Lung (tissue), 12 donors: ENCODE measurements around the gene ORAI3. TPM values are rescaled to one million over a fixed set of nuclear protein-coding genes. Genes with fewer than 3 reads are reported as not detected.

Experiments
- ATAC-seq: fragments of 200-7000 bp; cut with Tn5 transposase; one replicate; pipeline ENCODE4 v1.9.1; 2020; ENCODE audit warnings: moderate number of reproducible peaks; ENCODE audit not compliant: insufficient read depth, low FRiP score
- DNase-seq, 3 donors: peaks; one replicate each; pipeline ENCODE4 v3.0.0-alpha.2; 2013 to 2017
- H3K27ac ChIP-seq, 2 donors: one replicate each; pipeline ENCODE4 v1.5.1; 2013; ENCODE audit warnings: mild to moderate bottlenecking in 2 of 2, moderate library complexity in 2 of 2, control low read depth in 1 of 2, inconsistent platforms in 1 of 2, low read depth in 1 of 2, low read length in 1 of 2
- H3K27me3 ChIP-seq, 3 donors: one replicate each; pipeline ENCODE4 v1.5.1; 2013; ENCODE audit warnings: low read length in 2 of 3; ENCODE audit not compliant: control insufficient read depth in 3 of 3, insufficient read depth in 3 of 3
- H3K36me3 ChIP-seq, 4 donors: one replicate each; pipeline ENCODE4 v1.5.1; 2013; ENCODE audit warnings: low read length in 4 of 4, mild to moderate bottlenecking in 1 of 4, moderate library complexity in 1 of 4; ENCODE audit not compliant: control insufficient read depth in 4 of 4, insufficient read depth in 4 of 4
- H3K4me1 ChIP-seq, 5 donors: one replicate each; pipeline ENCODE4 v1.5.1; 2013; ENCODE audit warnings: low read length in 5 of 5, mild to moderate bottlenecking in 2 of 5, moderate library complexity in 1 of 5; ENCODE audit not compliant: control insufficient read depth in 5 of 5, insufficient read depth in 5 of 5
- H3K4me3 ChIP-seq: one replicate; pipeline ENCODE4 v1.5.1; 2013; ENCODE audit warnings: mild to moderate bottlenecking, control low read depth, moderate library complexity
- H3K9ac ChIP-seq, 2 donors: one replicate each; pipeline ENCODE4 v1.5.1; 2013; ENCODE audit warnings: low read length in 2 of 2, control low read depth in 1 of 2; ENCODE audit not compliant: insufficient read depth in 1 of 2
- H3K9me3 ChIP-seq, 4 donors: one replicate each; pipeline ENCODE4 v1.5.1; 2013; ENCODE audit warnings: low read length in 3 of 4, mild to moderate bottlenecking in 1 of 4, moderate library complexity in 1 of 4; ENCODE audit not compliant: control insufficient read depth in 4 of 4, insufficient read depth in 3 of 4
- WGBS, 2 donors: extraction: QIAGEN DNeasy Blood & Tissue Kit; methylation state at CpG; one replicate each; pipeline ENCODE4 v1.1.7; 2013; 5-methylcytosine and 5-hydroxymethylcytosine counted together
- polyA plus RNA-seq, 2 donors: library from polyadenylated mRNA; stranded (reverse); fragments of 200-250 nt; gene quantifications; one replicate each; pipeline ENCODE4 v1.2.1, GENCODE V29; 2013
- total RNA-seq, 2 donors: library from RNA; depleted of rRNA in 1 of 2; stranded (reverse); fragments of >200 nt in 1 of 2; gene quantifications; one replicate each; pipeline ENCODE4 v1.2.1, GENCODE V29; 2014 to 2021
- TF ChIP-seq, protein P1 (sequence below): IDR thresholded peaks from 2 replicates; pipeline ENCODE4 v1.5.1; 2012; ENCODE audit warnings: mild to moderate bottlenecking; ENCODE audit errors: control extremely low read depth, extremely low read depth
- donor health status: control.
- donor health status: control.
- donor health status: Bipolar disorder and iron deficiency.
- donor health status: healthy.
- donor health status: DM: yes; HTN: yes; CAD: no.

ORAI3 gene
- total and polyA plus RNA-seq, 4 donors: 20.2 to 27.4 (median 23.6) TPM

DNA sequence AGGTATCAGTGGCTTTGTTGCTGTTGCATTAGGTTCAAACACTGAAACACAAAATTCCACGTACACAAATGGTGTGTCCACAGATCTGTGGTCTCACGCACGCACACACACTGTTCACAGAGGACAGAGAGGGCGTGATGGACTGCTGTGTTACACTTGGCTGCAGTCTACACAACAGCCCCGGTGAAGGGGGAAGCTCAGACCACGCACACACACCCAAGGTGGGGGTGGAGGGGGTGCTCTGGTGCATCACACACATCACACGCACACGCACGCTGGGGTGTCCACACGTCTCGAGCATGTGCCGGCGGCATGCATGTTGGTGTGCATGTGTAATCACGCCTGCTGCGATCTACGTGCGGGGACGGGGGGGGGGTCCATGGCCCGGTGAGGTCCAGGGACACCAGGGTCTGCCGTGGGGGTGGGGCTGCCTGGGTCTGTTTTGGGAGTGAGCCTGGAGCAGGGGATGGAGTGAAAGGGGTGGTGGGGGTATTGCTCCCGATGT is 43.5 kb downstream of the ORAI3 start:
- Histone ChIP-seq H3K27me3 (peaks cover 0 to 16% (median 6%) of the 10 kb centered on the region in 3 donors), H3K9me3 (no peaks in the 10 kb centered on the region), H3K9ac (no peak overlapping the region), H3K4me3 (no peak overlapping the region), H3K4me1 (peaks cover 0 to 5% (median under 1%) of the 10 kb centered on the region in 5 donors), H3K27ac (no peak overlapping the region), H3K36me3 (no peaks in the 10 kb centered on the region)
- TF ChIP-seq, protein P1, sequence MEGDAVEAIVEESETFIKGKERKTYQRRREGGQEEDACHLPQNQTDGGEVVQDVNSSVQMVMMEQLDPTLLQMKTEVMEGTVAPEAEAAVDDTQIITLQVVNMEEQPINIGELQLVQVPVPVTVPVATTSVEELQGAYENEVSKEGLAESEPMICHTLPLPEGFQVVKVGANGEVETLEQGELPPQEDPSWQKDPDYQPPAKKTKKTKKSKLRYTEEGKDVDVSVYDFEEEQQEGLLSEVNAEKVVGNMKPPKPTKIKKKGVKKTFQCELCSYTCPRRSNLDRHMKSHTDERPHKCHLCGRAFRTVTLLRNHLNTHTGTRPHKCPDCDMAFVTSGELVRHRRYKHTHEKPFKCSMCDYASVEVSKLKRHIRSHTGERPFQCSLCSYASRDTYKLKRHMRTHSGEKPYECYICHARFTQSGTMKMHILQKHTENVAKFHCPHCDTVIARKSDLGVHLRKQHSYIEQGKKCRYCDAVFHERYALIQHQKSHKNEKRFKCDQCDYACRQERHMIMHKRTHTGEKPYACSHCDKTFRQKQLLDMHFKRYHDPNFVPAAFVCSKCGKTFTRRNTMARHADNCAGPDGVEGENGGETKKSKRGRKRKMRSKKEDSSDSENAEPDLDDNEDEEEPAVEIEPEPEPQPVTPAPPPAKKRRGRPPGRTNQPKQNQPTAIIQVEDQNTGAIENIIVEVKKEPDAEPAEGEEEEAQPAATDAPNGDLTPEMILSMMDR: no peak
- DNase-seq (no peak), ATAC-seq (no peak)
- WGBS, 2 donors: 81 to 83% methylated on average over 21 of the region's 21 CpGs

DNA sequence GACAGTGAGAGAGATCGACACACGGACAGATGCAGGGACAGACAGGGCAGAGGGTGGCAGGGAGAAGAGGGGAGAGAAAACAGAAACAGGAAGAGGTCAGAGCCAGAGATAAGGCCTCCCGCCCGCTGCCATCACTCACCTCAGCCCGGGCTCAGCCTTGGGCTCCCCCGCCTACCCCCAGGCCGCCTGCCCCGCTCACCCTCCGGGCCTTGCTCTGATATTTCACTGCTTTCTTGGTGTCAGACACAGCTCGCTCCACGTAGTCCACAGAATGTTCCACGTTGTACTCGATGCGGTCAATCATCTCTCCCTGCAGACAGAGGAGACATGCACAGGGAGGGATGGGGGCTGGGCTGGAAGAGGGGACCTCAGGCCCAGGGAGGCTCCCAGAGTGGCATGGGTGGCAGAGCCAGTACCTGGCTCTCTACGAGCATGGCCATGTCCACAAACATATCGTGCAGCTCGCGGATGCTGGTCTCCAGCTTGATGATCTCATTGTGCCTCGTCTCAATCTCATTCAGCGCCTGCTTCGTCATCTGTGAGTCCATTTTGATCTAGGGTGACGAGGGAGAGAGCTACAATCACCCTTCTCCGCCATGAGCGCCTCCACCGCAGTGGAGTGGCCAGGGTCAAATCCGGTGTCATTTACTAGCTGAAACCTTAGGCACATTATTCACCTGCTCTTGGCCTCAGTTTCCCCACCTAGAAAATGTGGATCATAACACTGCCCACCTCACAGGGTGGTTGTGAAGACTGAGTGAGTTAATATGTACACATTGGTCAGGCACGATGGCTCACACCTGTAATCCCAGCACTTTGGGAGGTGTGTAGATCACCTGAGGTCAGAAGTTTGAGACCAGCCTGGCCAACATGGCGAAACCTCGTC is 44.3 kb downstream of the ORAI3 start:
- Histone ChIP-seq H3K4me1 (peaks cover 0 to 5% (median 4%) of the 10 kb centered on the region in 5 donors), H3K4me3 (no peak overlapping the region), H3K9ac (no peak overlapping the region), H3K27me3 (peaks cover 0 to 18% (median 6%) of the 10 kb centered on the region in 3 donors), H3K36me3 (no peaks in the 10 kb centered on the region), H3K27ac (no peak overlapping the region), H3K9me3 (no peaks in the 10 kb centered on the region)
- TF ChIP-seq, protein P1: no peak
- ATAC-seq (no peak), DNase-seq (no peak)
- WGBS, 2 donors: 66 to 68% methylated on average over 29 of the region's 29 CpGs

- H3K9ac ChIP-seq: no peak overlapping the region
- TF ChIP-seq, protein P1: no peak
- H3K9me3 ChIP-seq: no peaks in the 10 kb centered on the region
- H3K27ac ChIP-seq: no peak overlapping the region
- H3K4me3 ChIP-seq: no peak overlapping the region
- ATAC-seq: no peak
- no peak for DNase-seq
- peaks cover 0 to 23% (median 6%) of the 10 kb centered on the region in 3 donors for H3K27me3 ChIP-seq
- H3K36me3 ChIP-seq: no peaks in the 10 kb centered on the region
- H3K4me1 ChIP-seq: peaks cover 0 to 5% (median 4%) of the 10 kb centered on the region in 5 donors
- 86 to 93% methylated on average over 11 of the region's 11 CpGs for WGBS, 2 donors
Observed at GRCh38 chr16:30995927-30996323, 47.1 kb downstream of the ORAI3 start.
